ENCODE measurements around the gene APOBEC2.

Gene APOBEC2

DNA sequence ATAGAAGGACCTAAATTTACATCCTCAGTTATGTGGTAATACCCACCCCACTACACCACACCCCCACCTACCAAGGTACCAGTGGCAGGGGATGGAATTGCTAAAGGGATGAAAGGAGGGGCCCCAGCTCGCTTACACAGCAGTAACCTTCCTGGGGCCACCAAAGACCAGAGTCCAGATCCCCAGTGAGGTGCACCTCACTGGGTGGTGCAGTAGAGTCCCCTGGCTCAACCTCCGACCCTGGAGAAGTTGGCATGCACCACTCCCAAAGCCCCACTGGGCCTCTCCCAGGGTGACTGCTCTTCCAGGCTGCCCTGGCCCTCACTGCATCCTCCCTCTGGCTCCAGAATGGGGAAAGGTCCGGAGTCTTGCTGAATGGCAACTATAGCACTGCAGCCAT lies 14.8 kb upstream of the APOBEC2 start:
- DNase-seq = no peak

DNA sequence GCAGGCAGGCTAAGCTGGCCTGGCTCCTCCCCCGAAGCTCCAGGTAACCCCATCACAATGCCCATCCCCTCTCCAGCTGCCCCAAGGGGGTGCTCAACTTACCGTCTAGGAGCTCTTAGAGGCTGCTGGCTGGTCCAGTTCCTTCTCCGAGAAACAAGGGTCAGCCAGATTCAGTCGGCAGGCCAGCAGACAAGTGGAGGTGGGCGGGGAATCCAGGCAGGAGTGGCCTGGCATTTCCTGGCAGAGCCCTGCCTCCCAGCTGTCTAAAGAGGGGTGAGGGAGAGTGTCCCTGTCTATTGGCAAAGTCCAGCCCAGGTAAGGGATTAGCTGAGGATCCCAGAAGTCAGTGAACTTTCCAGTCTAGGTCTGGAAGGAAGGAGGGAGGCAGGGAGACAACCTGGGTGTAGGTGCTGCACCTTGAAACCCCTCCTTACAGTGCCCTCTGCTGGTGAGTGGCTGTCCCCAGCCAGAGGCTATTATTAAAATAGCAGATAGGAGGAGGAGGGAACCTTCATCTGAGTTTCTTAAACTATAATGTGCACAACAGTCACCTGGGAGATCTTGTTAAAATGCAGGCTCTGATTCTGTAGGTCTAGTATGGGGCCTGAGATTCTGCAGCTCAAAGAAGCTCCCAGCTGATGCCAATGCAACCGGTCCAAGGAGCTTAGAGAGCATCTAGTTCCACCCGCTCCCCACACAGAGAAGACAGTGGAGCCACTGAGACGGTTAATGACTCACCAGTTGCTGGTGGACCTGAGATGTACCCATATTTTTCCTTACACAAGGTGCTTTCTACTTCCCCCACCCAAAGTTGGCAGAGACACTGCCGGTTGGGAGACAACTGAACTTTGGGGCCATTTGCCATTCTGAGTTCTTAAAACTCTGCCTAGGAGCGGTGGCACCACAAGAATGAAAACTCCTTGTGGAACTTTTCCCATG lies 13.7 kb upstream of the APOBEC2 start, which contains the start of gene UNC5CL:
UNC5CL (minus strand) TSS at position 162 of the 939 bp plus-strand sequence. CDS start 4,147 bp downstream, outside the sequence.
- peak; percentile 23 for DNase-seq

DNA sequence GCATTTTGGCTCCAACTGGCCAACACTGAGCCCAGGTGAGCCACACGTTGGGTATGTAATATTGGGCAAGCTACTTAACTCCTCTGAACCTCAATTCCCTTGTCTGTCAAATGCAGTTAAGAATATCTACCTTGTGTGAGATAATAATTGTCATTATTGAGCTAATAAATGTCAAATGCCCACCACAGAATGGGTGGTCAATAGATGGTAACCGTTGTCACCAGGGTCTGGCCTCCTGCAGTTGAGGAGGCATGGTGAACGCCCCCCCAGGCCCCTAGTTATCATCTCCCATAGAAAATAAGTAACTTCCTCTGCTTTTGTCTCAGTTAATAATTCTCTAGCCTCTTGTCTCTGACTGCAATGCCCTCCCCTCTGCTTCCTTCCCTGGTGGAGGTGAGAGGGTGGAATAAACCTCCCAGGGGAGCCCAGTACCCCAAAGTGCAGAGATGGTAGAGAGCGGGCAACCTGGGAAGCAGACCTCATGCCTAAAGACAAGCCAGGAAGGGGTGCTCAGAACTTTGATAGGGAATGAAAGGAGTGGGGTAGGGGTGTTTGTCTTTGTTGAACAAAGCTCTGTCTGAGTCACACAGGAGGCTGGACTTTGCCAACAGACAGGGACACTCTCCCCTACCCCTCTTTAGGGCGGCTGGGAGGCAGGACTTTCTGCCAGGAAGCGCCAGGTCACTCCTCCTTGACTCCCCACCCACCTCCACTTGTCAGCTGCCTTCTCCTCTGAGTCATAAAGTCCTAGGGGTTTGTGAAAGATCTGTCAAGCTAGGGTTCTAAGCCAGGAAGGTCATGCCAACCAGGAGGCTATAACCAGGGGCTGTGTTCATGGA lies 12.7 kb upstream of the APOBEC2 start:
- DNase-seq = peak; percentile 53

DNA sequence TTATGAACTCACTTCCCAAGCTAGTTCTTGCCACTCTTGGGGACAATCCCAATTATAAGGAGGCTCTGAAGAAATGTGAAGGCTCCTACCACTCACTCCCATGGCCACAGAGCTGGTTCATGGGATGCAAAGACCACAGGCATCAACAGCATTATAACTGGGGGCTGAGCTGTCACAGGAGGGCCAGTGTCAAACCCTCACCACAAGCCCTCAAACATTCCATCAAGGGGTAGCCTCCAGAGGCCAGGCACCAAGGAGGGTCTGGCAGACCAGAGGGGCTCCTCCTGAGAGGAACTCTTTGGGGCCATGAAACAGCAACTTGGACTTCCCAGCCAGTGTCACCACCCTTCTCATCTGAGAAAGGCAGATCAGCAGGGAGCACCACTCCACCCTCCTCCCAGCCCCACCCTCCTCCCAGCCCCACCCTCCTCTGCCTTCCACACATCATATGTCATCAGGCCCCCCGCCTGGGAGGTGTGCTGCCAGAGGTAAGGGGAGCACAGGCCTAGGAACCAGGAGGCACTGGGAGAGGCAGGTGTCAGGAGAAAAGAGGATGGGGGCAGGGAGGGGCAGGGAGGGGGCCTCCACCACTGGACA lies 12.0 kb upstream of the APOBEC2 start:
- DNase-seq = no peak

DNA sequence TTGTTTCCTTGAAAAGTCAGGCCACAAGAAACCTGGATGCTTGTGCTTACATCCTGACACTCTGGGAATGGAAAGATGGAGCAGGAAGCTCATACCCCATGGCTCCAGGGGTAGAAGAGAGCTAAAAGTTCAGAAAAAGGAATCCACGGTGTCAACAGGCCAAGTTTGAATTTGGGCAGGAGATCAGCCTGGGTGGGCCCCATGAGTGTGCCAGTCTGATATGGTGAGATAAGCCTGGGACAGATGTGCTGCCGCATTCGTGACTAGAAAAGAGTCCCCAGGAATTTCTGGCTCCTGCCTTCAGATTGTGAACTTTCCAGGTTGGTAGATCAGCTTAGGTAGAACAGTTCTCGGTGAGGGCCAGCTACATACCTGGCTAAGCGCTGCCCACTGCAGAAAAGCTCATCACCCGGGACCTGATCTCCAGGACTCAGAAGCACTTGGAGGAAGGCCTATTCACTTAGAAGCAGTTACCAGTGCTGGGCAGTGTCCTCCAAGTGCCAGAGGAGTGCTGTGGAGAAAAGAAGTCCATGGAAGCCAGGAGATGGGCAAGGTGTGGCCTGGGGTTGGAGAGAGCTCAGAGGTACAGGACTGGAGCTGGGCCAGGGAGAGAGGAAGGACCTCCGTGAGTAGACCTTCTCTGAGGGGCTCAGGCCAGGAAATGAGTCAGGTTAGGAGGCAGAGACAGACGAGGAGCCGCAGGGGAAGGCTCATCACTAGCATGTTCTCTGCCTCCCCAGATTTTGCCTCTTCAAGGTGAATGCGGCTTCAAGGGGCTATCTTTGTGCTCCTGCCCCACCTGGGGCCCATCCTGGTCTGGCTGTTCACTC lies 10.6 kb upstream of the APOBEC2 start, which contains the start of gene TSPO2:
TSPO2 (plus strand) TSS at position 242 of the 830 bp plus-strand sequence; CDS start at position 761, 519 bp downstream.
- peak; percentile 23 for DNase-seq

DNA sequence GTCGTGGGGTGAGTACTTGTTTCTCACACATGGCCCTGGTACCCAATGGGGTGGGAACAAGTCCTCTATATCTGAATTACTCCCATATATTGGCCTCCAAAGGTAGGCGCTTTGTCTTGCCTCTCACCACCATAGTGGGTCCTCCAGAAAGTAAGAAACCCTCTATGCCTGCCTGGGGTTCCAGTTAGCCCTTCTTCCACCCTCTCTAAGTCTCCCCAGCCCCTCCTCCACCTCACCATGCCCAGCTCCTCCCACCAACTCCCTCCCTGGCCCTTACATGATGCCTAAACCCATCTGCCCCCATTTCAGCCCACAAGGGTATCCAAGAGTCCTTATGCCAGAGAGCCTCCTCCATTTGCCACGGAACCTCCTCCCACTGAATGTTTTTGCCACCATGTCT lies 9.9 kb upstream of the APOBEC2 start:
- DNase-seq = no peak

DNA sequence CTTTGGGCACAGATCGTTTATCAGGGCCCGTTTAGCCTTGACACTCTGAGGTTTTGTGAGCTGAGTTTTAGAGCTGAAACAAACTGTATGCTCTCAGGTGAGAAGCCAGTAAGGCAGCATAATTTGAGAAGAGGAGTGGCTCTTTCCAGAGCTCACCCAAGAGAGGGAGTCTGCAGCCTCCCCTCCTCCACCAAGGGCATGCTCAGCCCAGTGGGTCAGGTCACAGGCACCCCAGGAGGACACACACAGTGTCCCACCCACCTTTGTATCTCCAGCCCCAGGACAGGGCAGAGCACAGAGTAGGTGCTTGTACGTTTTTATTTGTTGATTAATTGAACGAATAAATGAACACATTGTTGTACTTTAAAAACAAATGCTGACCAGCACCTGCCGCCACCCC lies 7.3 kb upstream of the APOBEC2 start:
- no peak for DNase-seq

GRCh38 chr6:41046084-41046483 lies 6.9 kb upstream of the APOBEC2 start:
- DNase-seq = no peak

GRCh38 chr6:41047306-41047705 lies 5.7 kb upstream of the APOBEC2 start:
- DNase-seq = no peak

DNA sequence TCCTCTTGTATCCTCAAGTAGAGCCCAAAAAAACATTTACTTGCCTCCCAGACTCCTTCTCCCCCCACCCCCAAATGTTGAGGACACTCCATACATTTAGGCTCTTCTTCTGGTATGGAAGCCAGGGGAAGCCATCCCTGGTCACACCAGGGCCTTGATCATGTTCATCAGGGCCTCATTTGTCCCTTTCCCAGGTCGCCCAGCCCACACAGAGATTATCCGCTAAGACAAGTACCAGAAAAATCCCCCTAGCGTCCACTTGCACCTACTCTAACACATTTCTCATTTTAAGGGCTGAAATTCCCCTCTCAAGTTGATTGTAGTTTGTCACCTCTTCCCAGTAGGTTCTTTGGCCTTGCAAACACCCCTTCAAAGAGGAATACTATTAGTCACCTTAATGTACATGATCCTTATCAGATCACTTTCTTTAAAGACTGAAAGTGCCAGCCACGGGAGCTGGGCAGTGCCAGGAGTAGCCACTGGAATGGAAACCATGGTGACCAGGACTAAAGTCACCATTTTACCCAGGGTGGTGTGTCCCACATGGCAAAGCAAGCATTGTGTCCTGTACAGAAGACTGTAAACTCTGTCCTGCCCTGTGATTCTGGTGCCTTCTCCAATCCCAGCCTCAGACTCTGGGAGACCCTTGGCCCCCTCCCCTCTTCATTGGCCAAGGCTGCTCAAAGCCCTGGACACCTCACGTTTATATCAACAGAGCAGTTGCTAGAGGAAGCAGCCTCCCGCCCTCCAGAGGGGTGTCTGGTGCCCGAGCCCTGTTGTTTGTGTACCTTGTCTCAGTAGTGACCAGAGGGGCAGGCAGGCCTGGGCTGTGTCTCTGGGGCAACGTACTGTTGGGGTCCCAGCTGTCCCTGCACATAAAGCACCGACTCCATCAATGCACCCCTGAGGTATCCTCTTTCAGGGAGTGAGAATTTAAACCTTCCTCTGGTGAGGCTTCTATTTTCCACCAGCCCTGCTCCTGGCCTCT lies 5.0 kb upstream of the APOBEC2 start:
- DNase-seq = no peak

DNA sequence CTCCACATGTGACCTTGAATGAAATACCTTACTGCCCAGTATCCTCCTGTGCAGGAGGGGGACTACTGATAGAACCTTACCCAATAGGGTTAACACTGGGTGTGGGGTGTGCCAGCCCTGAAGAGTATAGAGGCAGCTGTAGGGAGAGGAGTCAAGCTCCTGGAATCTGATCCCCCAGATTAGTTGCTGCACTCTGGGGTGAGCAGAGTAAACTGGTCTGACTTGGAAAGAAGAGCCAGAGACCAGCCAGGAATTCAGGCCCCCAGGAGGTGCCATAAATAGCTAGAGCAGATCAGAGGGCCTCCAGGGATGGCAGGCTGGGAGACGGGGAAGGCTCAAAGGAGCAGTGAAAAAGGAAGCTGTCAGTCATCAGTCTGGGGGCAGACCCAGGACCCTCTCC lies 3.5 kb upstream of the APOBEC2 start:
- peak; percentile 35 for DNase-seq

DNA sequence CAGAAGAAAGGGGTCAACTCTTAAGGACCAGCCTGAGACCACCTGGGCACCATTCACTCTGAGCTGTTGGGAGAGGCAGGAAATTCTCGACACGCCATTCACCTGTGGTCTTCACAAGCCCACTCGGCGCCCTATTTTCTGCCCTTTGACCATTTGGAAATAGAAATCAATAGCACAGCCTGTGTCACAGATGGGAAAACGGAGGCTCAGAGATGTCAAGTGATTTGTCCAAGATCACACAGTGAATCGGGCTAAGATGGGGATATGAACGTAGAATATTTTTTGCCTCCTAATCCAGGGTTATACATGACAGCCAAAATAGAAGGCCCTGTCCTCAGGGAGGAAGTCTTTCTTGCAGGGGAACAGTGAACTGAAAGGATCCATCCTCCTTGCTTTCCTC lies 3.0 kb upstream of the APOBEC2 start:
- no peak for DNase-seq

DNA sequence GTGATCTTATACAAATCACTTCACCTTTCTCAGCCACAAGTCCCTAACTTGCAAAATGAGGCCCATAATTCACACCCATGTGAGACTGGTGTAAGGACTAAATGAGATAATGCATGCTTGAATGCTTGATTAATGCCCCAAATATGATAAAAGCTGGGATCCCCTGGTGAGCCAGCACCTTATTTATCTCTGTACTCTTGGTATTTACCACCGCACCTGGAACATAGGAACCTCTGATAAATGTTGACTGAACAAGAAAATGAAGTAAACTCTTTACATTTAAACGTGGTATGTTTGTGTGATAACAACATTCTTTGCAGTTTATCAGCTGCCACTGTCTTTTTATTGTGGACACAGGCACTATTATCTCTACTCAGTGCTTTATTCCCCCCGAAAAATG lies 2.5 kb upstream of the APOBEC2 start:
- DNase-seq = no peak

DNA sequence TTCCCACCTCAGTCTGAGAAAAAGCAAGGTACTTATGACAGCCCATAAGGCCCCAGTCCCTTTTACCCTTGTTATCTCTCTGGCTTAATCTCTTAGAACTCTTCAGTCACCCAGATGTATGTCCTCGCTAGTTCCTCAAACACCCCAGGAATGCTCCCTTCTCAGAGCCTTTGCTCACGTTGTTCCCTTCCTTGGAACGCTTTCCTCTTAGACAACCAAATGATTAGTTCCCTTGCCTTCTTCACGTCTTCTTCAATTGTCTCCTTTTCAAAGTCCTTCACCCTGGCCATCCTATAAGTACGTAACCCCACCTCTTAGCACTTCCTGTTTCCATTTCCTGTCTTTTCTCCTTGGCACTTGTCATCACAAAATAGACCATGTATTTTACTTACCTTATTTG lies 1.1 kb upstream of the APOBEC2 start:
- no peak for DNase-seq

DNA sequence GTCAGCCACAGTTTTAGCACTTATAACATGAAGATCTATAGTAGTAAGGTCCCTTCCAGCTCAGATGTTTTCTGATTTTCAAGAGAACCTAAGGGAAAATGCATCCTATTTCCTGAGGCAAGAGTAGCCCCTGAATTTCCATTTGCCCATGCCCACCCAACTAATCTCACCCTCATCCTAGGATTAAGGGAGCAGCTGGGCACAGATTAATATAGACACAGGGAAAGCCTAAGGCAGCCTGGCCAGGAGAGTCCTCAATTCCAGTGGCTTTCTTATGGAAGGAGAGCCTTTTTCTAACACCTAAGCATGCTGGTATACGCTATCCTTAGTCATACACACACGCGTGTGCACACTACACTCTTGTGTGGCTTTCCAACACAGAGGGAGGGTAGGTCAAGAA lies 1.5 kb downstream of the APOBEC2 start:
- no peak for DNase-seq

- DNase-seq = no peak
These were observed 2.1 kb downstream of the APOBEC2 start for GRCh38 chr6:41055149-41055548.

- DNase-seq = no peak
These were observed 3.9 kb downstream of the APOBEC2 start for GRCh38 chr6:41056768-41057490.

DNA sequence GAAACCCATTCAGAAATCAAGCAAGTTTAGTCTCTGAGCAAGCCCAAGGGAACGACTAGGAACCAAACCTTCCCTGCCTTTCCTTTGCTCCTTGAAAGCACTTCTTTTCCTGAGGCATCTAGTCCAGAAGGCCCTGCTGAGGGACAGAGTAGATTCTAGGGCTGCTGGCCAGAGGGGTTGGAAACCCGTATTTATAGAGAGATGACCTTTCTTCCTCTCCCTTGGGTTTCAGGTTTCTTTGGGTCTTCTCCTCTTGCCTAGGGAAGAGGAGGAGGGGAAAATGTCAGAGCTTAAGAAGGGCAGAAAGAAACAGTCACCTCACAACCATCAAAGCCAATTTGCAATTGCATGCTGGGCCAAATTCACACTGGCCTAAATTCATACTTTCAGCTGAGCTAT lies 5.8 kb downstream of the APOBEC2 start:
- DNase-seq = no peak

DNA sequence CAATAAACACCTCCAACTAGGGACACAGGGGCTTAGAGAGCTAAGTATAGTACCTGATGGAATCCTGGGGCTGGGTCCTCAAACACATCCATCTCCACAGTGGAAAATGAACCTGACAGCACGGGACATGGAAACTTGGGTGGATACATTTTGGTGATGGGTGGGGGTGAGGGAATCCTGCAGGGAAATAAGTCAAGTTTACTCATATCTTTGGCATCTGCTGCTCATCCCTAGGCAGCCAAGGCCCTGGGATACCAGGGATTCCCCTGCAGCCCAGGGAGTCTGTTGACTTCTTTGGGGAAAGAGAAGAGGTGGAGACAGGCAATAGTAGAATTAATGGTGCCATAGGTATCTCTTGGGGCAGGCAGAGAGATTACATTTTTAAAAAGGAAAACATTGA lies 6.6 kb downstream of the APOBEC2 start:
- peak; percentile 74 for DNase-seq

DNA sequence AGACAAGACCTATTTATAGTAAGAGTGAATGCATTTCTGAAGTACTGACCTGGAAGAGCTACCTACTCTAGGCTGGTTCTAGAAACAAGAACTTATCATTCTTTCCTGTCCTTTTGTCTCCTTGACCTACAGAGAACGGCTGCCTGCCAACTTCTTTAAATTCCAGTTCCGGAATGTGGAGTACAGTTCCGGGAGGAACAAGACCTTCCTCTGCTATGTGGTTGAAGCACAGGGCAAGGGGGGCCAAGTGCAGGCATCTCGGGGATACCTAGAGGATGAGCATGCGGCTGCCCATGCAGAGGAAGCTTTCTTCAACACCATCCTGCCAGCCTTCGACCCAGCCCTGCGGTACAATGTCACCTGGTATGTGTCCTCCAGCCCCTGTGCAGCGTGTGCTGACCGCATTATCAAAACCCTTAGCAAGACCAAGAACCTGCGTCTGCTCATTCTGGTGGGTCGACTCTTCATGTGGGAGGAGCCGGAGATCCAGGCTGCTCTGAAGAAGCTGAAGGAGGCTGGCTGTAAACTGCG lies 8.3 kb downstream of the APOBEC2 start:
- DNase-seq = no peak

Measured in EL (cell line).